Mucosa of descending colon (tissue), 3 donors: ENCODE results near the gene TEX11. TPM values are rescaled to one million over a fixed set of nuclear protein-coding genes. Genes with fewer than 3 reads are reported as not detected.

Experiments used
- ATAC-seq: fragments of 200-7000 bp; cut with Tn5 transposase; one replicate; pipeline ENCODE4 v1.9.1; 2020; ENCODE audit warnings: mild to moderate bottlenecking, moderate library complexity
- DNase-seq, 3 donors: peaks; one replicate each; pipeline ENCODE4 v3.0.0-alpha.2; 2020
- H3K36me3 ChIP-seq: fragments of 200-600 bp; one replicate; pipeline ENCODE4 v1.8.0; 2021; ENCODE audit warnings: low read depth, mild to moderate bottlenecking
- H3K4me1 ChIP-seq: fragments of 200-600 bp; one replicate; pipeline ENCODE4 v1.8.0; 2021; ENCODE audit warnings: low read depth, mild to moderate bottlenecking
- H3K4me3 ChIP-seq: fragments of 200-600 bp; one replicate; pipeline ENCODE4 v1.8.0; 2021; ENCODE audit warnings: mild to moderate bottlenecking
- H3K9me3 ChIP-seq: fragments of 200-600 bp; one replicate; pipeline ENCODE4 v1.8.0; 2021; ENCODE audit warnings: mild to moderate bottlenecking
- CTCF ChIP-seq: fragments of 200-600 bp; IDR thresholded peaks from one replicate; pipeline ENCODE4 v1.8.0; 2022; ENCODE audit warnings: antibody characterized with exemption, mild to moderate bottlenecking
- intact Hi-C, 2 donors: fragments of 100-400 bp; cut with DNase I in 1 of 2; cut with micrococcal nuclease in 1 of 2; formaldehyde crosslinking; loops; one replicate each; pipeline versions ENCODE4 v1.11.0 to v1.11.1; 2022; cut with DNase I, micrococcal nuclease
- long read RNA-seq, 2 donors: library from polyadenylated mRNA; unstranded; transcript quantifications; one replicate each; pipeline ENCODE4 v2.0.0, GENCODE V29; 2019 to 2021
- total RNA-seq, 3 donors: library from RNA; stranded (reverse); fragmentation: NEBNext Ultra II Directional in 2 of 3; extraction: Animal tissue kit (Norgen Biotek cat#: 25700) in 2 of 3; gene quantifications; one replicate each; pipeline versions ENCODE4 v1.2.1 to v1.2.4, GENCODE V29; 2021 to 2023
- donor health status: DM: no; HTN: no; CAD: no; lungs with moderate emphysema.
- donor health status: DM: no; HTN: no; CAD: no.
- donor health status: DM: no; HTN: yes; CAD: no.

TEX11 gene
- 1 to 10 TPM in 2 of 3 donors, under 1 TPM in 1; 0.89 to 2.7 (median 2.1) TPM for total RNA-seq
- long read RNA-seq, donor 1, partial matches to known transcripts = 1 of 2 reads
- long read RNA-seq, donor 1, other reads (novel, unspliced or antisense) = 1 of 2 reads
- long read RNA-seq, donor 2, partial matches to known transcripts = 18 of 20 reads
- long read RNA-seq, donor 2, other reads (novel, unspliced or antisense) = 2 of 20 reads

DNA sequence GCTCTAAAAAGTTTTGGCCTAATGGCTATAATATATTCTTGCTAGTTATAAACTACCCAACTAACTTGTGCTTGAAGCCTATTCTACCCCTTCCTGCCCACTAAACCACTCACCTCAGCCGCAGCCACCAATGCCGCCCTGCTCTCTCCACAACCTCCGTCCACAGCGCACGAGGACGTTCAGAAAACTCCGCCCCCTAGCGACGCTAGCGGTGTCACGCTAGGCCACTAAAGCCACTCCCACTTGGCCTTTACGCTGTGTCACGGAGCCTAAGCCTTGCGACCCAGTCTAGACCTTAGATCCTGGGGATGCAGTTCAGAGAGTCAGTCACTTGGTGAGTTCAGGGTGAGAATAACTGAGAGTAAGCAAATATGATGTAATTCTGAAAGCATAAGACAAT is at the start of gene TEX11:
TEX11 (minus strand) TSS at position 171 of the 400 bp plus-strand sequence. CDS start 922 bp downstream, outside the sequence.
- intact Hi-C loops = no loop called here
- no peaks in the 10 kb centered on the region for H3K36me3 ChIP-seq
- no peaks in the 10 kb centered on the region for H3K4me1 ChIP-seq
- no peaks in the 10 kb centered on the region for H3K9me3 ChIP-seq
- H3K4me3 ChIP-seq = no peak within 1 kb of the TSS
- DNase-seq = no peak
- no peak for TF ChIP-seq CTCF
- no peak for ATAC-seq

- ATAC-seq = no peak
Observed at GRCh38 chrX:70954871-70955270, 46.4 kb upstream of the TEX11 start.

GRCh38 chrX:70924294-70924911 is 15.9 kb upstream of the TEX11 start:
- H3K4me3 ChIP-seq = no peak overlapping the region
- no peaks in the 10 kb centered on the region for H3K9me3 ChIP-seq
- no peaks in the 10 kb centered on the region for H3K4me1 ChIP-seq
- DNase-seq (no peak), ATAC-seq (no peak)
- H3K36me3 ChIP-seq = no peaks in the 10 kb centered on the region
- intact Hi-C loops = no loop called here
- TF ChIP-seq CTCF = no peak

More at GRCh38 chrX:70954871-70955270, 46.4 kb upstream of the TEX11 start:
- TF ChIP-seq CTCF = no peak
- H3K9me3 ChIP-seq = no peaks in the 10 kb centered on the region
- intact Hi-C loops = no loop called here
- DNase-seq = no peak
- H3K4me1 ChIP-seq = no peaks in the 10 kb centered on the region
- no peak overlapping the region for H3K4me3 ChIP-seq
- no peaks in the 10 kb centered on the region for H3K36me3 ChIP-seq

DNA sequence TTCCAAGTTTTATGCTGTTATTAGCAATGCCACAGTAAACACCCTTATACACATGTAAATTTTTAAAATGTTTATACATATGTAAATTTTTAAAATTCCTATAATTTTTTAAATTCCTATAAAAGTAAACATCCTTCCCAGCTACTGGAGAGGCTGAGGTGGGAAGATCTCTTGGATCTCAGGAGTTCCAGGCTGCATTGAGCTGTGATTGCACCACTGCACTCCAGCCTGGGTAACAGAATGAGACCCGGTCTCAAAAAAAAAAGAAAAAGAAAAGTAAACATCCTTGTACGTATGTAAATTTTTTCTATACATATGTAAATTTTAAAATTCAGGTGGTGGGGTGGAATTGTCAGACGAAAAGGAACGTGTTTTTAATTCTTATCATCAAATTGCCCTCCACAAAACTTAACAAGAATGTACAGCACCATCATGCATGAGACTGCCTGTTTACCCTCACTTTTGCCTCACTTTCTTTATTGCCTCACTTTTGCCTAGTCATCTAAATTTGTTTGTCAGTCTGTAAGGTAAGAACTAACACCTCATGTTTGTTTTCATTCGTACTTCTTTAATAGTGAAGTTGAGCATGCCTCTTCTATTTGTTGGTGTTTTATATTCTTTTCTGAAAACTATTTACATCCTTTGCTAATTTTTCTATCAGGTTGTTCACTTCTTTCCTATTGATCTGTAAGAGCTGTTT is 14.4 kb upstream of the TEX11 start:
- no peak for ATAC-seq

More for the DNA sequence above, 14.4 kb upstream of the TEX11 start:
- no peaks in the 10 kb centered on the region for H3K9me3 ChIP-seq
- H3K4me3 ChIP-seq = no peak overlapping the region
- H3K4me1 ChIP-seq = no peaks in the 10 kb centered on the region
- TF ChIP-seq CTCF = no peak
- intact Hi-C loops = no loop called here
- H3K36me3 ChIP-seq = no peaks in the 10 kb centered on the region
- no peak for DNase-seq
